ENCODE data around the gene PPP1R14B. TPM values are rescaled to one million over a fixed set of nuclear protein-coding genes. Genes with fewer than 3 reads are reported as not detected.

Gene PPP1R14B
- total RNA-seq, 1 donor from 2014 or later: 265 TPM

GRCh38 chr11:64208086-64208795 is 38.5 kb downstream of the PPP1R14B start:
- ATAC-seq: no peak

GRCh38 chr11:64207256-64208085 is 39.3 kb downstream of the PPP1R14B start:
- peak; percentile 32 for ATAC-seq

DNA sequence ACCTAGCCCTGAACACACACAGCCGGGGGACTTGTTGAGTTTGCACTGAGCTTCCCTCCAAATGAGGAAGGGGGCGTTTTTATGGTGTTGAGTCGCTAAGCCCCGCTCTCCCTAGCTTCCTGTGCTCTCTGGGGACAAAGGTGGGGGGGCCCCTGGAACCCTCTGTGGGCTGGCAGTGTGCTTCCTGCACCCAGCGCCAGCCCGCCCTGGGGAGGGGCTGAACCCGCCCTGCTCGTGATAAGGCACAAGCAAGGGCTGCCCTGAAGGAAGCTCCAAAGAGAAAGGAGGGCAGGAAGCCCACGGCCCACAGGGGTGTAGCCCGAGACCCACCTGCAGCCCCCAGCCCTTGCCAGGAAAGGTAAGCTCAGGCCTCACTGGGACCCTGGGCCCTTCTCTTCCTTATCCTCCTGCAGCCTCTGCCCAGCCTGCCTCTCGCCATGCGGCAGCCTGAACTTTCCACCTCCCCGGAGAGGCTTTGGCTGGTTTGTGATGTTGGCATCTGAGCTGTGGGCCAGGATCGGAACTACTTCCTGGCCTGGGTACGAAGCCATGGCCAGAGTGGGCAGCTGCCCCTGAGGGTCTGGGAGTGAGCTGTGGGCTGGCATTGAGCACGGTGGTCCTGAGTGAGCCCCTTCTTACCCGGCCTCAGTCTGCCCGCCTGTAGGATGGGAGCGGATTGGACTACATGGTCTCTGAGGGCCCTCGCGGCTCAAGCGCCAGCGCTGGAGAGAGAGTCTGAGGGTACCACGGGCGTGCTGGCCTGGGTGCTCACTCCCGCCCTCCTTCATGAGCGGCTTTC is 40.1 kb downstream of the PPP1R14B start, which contains the start of gene FERMT3:
TSS of gene FERMT3 (plus strand) at position 265 of the 799 bp plus-strand sequence. CDS start 644 bp downstream, outside the sequence.
- ATAC-seq: peak; percentile 20

GRCh38 chr11:64204464-64204989 is 42.2 kb downstream of the PPP1R14B start:
- ATAC-seq: peak; percentile 69

DNA sequence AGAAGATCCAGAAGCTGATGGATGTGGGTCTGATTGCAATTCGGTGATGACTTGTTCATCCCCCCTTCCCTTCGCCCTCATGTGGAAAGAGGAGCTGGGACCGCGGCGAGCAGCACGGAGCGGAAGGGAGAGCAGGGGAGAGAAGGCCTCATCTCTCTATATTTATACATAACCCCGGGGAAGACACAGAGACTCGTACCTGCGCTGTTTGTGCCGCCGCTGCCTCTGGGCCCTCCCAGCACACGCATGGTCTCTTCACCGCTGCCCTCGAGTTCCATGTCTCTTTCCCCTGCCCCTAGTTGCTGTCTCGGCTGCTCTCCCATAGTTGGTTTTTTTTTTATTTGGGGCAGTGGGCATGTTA is 42.7 kb downstream of the PPP1R14B start:
- ATAC-seq: no peak

DNA sequence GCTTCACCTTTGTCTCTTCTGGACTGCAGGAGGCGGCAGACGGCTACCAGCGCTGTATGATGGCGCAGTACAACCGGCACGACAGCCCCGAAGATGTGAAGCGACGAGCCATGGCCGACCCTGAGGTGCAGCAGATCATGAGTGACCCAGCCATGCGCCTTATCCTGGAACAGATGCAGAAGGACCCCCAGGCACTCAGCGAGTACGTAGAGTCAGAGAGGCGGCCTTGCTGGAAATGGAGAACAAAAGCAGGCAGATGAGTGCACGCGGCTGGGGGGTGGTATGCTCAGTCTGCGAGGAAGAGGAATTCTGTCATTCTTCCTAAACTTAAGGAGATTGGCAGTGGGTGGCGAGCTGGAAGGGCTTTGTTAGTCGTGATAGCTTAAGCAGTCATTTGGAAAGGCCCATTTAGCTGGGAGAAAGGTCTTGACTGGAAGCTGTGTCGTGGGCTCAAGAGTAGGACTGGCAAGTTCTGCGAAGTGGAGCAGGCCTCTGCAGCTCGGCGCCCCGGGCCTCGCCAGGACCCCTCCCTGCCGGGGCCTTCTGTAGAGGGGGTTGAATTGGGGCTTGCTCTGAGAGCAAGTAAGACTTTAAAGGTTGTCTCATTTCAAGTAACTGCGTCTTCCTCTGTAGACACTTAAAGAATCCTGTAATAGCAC is 43.2 kb downstream of the PPP1R14B start:
- no peak for ATAC-seq

DNA sequence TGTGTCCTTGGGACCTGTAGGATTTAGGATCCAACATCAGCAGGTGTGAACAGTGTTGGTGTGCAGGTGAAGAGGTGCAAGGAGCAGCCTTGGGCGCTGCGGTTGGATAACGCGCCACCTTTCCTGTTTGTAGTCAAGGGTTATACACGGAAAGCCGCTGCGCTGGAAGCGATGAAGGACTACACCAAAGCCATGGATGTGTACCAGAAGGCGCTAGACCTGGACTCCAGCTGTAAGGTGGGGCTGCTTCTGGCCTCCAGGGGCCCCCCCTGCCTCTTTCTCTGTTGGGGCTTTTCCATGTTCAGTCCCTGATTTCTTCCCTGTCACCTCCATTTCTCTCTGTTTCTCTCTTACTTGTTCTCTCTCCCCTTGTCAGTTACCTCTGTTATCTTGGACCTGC is 43.8 kb downstream of the PPP1R14B start:
- no peak for ATAC-seq

- no peak for ATAC-seq
Observed at GRCh38 chr11:64201543-64201942, 45.2 kb downstream of the PPP1R14B start.

DNA sequence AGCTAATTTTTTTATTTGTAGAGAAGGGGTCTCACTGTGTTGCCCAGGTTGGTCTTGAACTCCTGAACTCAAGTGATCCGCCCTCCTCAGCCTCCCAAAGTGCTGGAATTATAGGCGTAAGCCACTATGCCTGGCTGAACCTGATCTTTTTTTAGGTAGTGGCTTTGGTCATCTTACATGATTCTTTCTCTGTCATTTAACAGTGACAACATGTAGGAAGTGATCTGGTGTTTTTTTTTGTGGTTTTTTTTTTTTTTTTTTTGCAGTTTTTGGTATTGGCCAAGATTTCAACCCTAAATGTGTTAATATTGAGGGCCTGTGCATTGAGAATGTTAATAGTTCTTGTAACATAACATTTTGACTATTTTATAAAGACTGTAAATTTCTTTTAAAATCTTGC is 48.2 kb downstream of the PPP1R14B start:
- no peak for ATAC-seq

DNA sequence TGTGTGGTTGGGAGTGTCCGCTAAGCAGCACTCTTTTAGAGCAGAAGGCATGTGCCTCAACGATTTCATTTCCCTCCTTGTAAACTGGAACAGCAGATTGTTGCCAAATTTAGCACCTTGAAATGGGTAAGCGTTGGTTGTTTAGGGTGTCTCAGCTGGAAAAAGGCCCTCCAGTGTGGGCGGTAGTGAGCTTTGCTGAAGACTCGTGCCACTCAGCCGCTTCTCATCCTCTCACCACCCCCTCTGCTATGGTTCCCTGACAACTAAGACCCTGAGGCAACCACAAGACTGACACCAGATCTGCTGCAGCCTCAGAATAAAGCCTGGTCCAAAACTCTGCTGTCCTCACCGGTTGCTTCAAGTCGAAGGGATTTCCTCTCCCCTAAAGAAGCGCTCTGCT is 50.1 kb downstream of the PPP1R14B start:
- no peak for ATAC-seq

Other genes with a start within 250 kb of the PPP1R14B start
- gene FLRT1, start 211.0 kb downstream of the PPP1R14B start, total RNA-seq: not detected
- 22.9 TPM for gene MACROD1, start 80.8 kb downstream of the PPP1R14B start, total RNA-seq
- 74.2 TPM for gene STIP1, start 60.8 kb downstream of the PPP1R14B start, total RNA-seq
- 2.4 TPM for gene FERMT3, start 40.2 kb downstream of the PPP1R14B start, total RNA-seq
- 25.1 TPM for gene TRPT1, start 20.8 kb downstream of the PPP1R14B start, total RNA-seq
- 59.9 TPM for gene NUDT22, start 20.7 kb downstream of the PPP1R14B start, total RNA-seq
- gene DNAJC4, start 16.4 kb downstream of the PPP1R14B start, total RNA-seq: 16.7 TPM
- gene VEGFB, start 12.4 kb downstream of the PPP1R14B start, total RNA-seq: 45.2 TPM
- 40.7 TPM for gene FKBP2, start 5.8 kb downstream of the PPP1R14B start, total RNA-seq
- gene PLCB3, start 4.6 kb upstream of the PPP1R14B start, total RNA-seq: 43.9 TPM
- 45.4 TPM for gene BAD, start 37.7 kb upstream of the PPP1R14B start, total RNA-seq
- gene GPR137, start 38.9 kb upstream of the PPP1R14B start, total RNA-seq: 18.5 TPM
- gene KCNK4, start 44.4 kb upstream of the PPP1R14B start, total RNA-seq: not detected
- 1.3 TPM for gene CATSPERZ, start 53.4 kb upstream of the PPP1R14B start, total RNA-seq
- gene ESRRA, start 58.6 kb upstream of the PPP1R14B start, total RNA-seq: 63.2 TPM
- 181 TPM for gene TRMT112, start 70.6 kb upstream of the PPP1R14B start, total RNA-seq
- 331 TPM for gene PRDX5, start 71.2 kb upstream of the PPP1R14B start, total RNA-seq
- gene CCDC88B, start 93.3 kb upstream of the PPP1R14B start, total RNA-seq: 4.5 TPM
- gene RPS6KA4, start 112.2 kb upstream of the PPP1R14B start, total RNA-seq: 36.2 TPM

Data from esophagus mucosa (tissue), 1 donor.